HG03457 (cell line): Measurements from ENCODE around the gene RIT1.
"Not testable (repeated sequence)": the region's sequence is repeated elsewhere in the genome, so short reads cannot be mapped to it uniquely, and the experiment has no call there.

ENCODE experiments used
- ATAC-seq: cut with Tn5 transposase; IDR thresholded peaks from one replicate; pipeline ENCODE4 v1.9.1; 2021; ENCODE audit warnings: moderate number of reproducible peaks; ENCODE audit not compliant: unreplicated experiment

RIT1 gene

GRCh38 chr1:155934097-155934935 lies 23.2 kb upstream of the RIT1 start, which contains the start of gene KHDC4:
TSS of gene KHDC4 (minus strand) at chr1:155934413. CDS start at chr1:155934373, 40 bp downstream.
- peak; percentile 71 for ATAC-seq

- no peak for ATAC-seq
These were observed 22.5 kb upstream of the RIT1 start for GRCh38 chr1:155933591-155934096.

GRCh38 chr1:155932487-155932886 lies 21.3 kb upstream of the RIT1 start:
- no peak for ATAC-seq

- no peak for ATAC-seq
These were observed 20.9 kb upstream of the RIT1 start for GRCh38 chr1:155932081-155932480.

GRCh38 chr1:155931332-155932038 lies 20.3 kb upstream of the RIT1 start:
- no peak for ATAC-seq

- ATAC-seq: not testable (repeated sequence)
These were observed 19.6 kb upstream of the RIT1 start for GRCh38 chr1:155930725-155931124.

- ATAC-seq: no peak
These were observed 17.9 kb upstream of the RIT1 start for GRCh38 chr1:155929057-155929456.

- ATAC-seq: no peak
These were observed 14.4 kb upstream of the RIT1 start for GRCh38 chr1:155925506-155925905.

- ATAC-seq: no peak
These were observed 9.6 kb upstream of the RIT1 start for GRCh38 chr1:155920717-155921116.

GRCh38 chr1:155919801-155920200 lies 8.7 kb upstream of the RIT1 start:
- ATAC-seq: no peak

GRCh38 chr1:155918660-155919059 lies 7.5 kb upstream of the RIT1 start:
- ATAC-seq: no peak

- no peak for ATAC-seq
These were observed 3.0 kb upstream of the RIT1 start for GRCh38 chr1:155913969-155914757.

- ATAC-seq: no peak
These were observed 947 bp upstream of the RIT1 start for GRCh38 chr1:155912056-155912536.

GRCh38 chr1:155910621-155911121 lies 478 bp downstream of the RIT1 start:
- peak; percentile 15 for ATAC-seq

- no peak for ATAC-seq
These were observed 1.3 kb downstream of the RIT1 start for GRCh38 chr1:155909894-155910293.

- ATAC-seq: no peak
These were observed 6.9 kb downstream of the RIT1 start for GRCh38 chr1:155904261-155904660.

- no peak for ATAC-seq
These were observed 11.0 kb downstream of the RIT1 start for GRCh38 chr1:155900161-155900560.

- no peak for ATAC-seq
These were observed 11.5 kb downstream of the RIT1 start for GRCh38 chr1:155899683-155900082.

GRCh38 chr1:155898888-155899287 lies 12.3 kb downstream of the RIT1 start:
- no peak for ATAC-seq

GRCh38 chr1:155897746-155898145 lies 13.4 kb downstream of the RIT1 start:
- ATAC-seq: no peak

- not testable (repeated sequence) for ATAC-seq
These were observed 14.7 kb downstream of the RIT1 start for GRCh38 chr1:155896476-155896875.
